Uterus (tissue), 4 donors: Measurements from ENCODE around the gene UCHL3. TPM values are rescaled to one million over a fixed set of nuclear protein-coding genes. Genes with fewer than 3 reads are reported as not detected.

Experiments
- DNase-seq, 2 donors: peaks; one replicate each; pipeline ENCODE4 v3.0.0-alpha.2; 2019 to 2020
- H3K27ac ChIP-seq, 2 donors: fragments of 200-600 bp; sonication (generic); 1 replicate in 1 of 2; 2 replicates in 1 of 2; pipeline ENCODE4 v1.5.1; 2016 to 2018
- H3K27me3 ChIP-seq, 2 donors: fragments of 200-600 bp; sonication (generic); one replicate each; pipeline ENCODE4 v1.5.1; 2018 to 2019; ENCODE audit warnings: control low read depth in 1 of 2
- H3K36me3 ChIP-seq, 2 donors: fragments of 200-600 bp; sonication (generic); one replicate each; pipeline ENCODE4 v1.5.1; 2019; ENCODE audit warnings: control low read depth in 1 of 2
- H3K4me1 ChIP-seq, 2 donors: fragments of 200-600 bp; sonication (generic); one replicate each; pipeline ENCODE4 v1.5.1; 2018 to 2019; ENCODE audit warnings: control low read depth in 1 of 2
- H3K4me3 ChIP-seq, 2 donors: fragments of 200-600 bp; sonication (generic); 1 replicate in 1 of 2; 2 replicates in 1 of 2; pipeline ENCODE4 v1.5.1; 2018 to 2019; ENCODE audit warnings: mild to moderate bottlenecking in 1 of 2
- H3K9me3 ChIP-seq, 2 donors: fragments of 200-600 bp; sonication (generic); one replicate each; pipeline ENCODE4 v1.5.1; 2019; ENCODE audit warnings: control low read depth in 1 of 2
- POLR2A ChIP-seq, 2 donors: fragments of 450-650 bp; IDR thresholded peaks; one replicate each; pipeline ENCODE4 v1.6.1; 2016; ENCODE audit warnings: antibody characterized with exemption in 2 of 2, mild to moderate bottlenecking in 1 of 2, moderate library complexity in 1 of 2
- intact Hi-C: fragments of 100-400 bp; cut with DNase I; formaldehyde crosslinking; loops from one replicate; pipeline ENCODE4 v1.15.1; 2023; ENCODE audit warnings: low total_unique reads
- total RNA-seq, 4 donors: library from RNA; depleted of rRNA in 3 of 4; stranded (reverse); fragments of >200 nt in 3 of 4; gene quantifications; one replicate each; pipeline versions ENCODE4 v1.1.0 to v1.2.4, GENCODE V29; 2014 to 2023
- TF ChIP-seq, protein P1 (sequence below), 4 experiments: fragments of 200-600 bp in 2 of 4; fragments of 450-650 bp in 2 of 4; sonication (generic) in 2 of 4; IDR thresholded peaks; one replicate each; pipeline ENCODE4 v1.5.1; 2016 to 2019; ENCODE audit warnings: antibody characterized with exemption in 4 of 4, mild to moderate bottlenecking in 2 of 4, moderate library complexity in 1 of 4
- donor health status: DM: yes; HTN: yes; CAD: no.

UCHL3 gene
- total RNA-seq, 4 donors from 2014 or later: 12.7 to 19.6 (median 17.7) TPM

GRCh38 chr13:75607447-75607846 is 57.9 kb downstream of the UCHL3 start:
- intact Hi-C loops: no loop called here
- H3K9me3 ChIP-seq: no peaks in the 10 kb centered on the region
- no peak for TF ChIP-seq POLR2A (IDR thresholded peaks at IDR 0.05)
- TF ChIP-seq, protein P1, sequence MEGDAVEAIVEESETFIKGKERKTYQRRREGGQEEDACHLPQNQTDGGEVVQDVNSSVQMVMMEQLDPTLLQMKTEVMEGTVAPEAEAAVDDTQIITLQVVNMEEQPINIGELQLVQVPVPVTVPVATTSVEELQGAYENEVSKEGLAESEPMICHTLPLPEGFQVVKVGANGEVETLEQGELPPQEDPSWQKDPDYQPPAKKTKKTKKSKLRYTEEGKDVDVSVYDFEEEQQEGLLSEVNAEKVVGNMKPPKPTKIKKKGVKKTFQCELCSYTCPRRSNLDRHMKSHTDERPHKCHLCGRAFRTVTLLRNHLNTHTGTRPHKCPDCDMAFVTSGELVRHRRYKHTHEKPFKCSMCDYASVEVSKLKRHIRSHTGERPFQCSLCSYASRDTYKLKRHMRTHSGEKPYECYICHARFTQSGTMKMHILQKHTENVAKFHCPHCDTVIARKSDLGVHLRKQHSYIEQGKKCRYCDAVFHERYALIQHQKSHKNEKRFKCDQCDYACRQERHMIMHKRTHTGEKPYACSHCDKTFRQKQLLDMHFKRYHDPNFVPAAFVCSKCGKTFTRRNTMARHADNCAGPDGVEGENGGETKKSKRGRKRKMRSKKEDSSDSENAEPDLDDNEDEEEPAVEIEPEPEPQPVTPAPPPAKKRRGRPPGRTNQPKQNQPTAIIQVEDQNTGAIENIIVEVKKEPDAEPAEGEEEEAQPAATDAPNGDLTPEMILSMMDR (IDR thresholded peaks at IDR 0.05): no peak
- H3K27ac ChIP-seq: no peak overlapping the region
- no peak overlapping the region for H3K4me3 ChIP-seq
- no peaks in the 10 kb centered on the region for H3K36me3 ChIP-seq
- H3K27me3 ChIP-seq: no peaks in the 10 kb centered on the region
- DNase-seq: no peak
- no peaks in the 10 kb centered on the region for H3K4me1 ChIP-seq

DNA sequence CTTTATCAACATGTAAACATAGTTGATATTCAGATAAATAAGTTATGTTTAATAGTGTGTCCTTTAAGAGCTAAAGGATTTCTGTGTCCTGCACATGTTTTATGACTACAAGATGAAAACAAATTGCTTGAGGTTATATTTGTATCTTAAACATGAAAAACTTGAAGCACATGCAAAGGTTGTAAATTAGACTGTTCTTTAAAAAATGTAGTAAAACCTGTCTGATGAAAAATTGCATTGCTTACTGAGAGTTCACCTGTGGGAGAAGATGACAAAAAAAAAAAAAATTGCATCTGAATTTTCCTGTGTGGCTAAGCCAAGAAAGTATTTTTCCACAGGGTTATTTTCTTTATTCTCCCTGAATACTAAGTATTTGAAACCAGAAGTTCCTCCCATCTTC is 60.9 kb downstream of the UCHL3 start:
- Histone ChIP-seq H3K4me3 (no peak overlapping the region), H3K4me1 (no peaks in the 10 kb centered on the region), H3K36me3 (no peaks in the 10 kb centered on the region), H3K9me3 (no peaks in the 10 kb centered on the region), H3K27ac (no peak overlapping the region), H3K27me3 (no peaks in the 10 kb centered on the region)
- no peak for TF ChIP-seq POLR2A (IDR thresholded peaks at IDR 0.05)
- TF ChIP-seq, protein P1 (IDR thresholded peaks at IDR 0.05): no peak
- DNase-seq: no peak
- intact Hi-C loops: no loop called here

DNA sequence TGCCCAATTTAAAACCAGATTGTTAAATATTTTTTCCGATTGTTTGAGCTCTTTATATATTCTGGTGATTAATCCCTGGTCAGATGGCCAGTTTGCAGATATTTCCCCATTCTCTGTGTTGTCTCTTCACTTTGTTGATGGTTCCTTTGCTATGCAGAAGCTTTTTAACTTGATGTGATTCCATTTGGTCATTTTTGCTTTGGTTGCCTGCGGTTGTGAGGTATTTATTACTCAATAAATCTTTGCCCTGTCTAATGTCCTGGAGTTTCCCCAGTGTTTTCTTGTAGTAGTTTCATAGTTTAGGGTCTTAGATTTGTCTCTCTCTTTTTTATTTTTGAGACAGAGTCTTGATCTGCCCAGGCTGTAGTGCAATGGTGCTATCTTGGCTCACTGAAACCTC is 62.8 kb downstream of the UCHL3 start:
- no peaks in the 10 kb centered on the region for H3K27me3 ChIP-seq

GRCh38 chr13:75617230-75617629 is 67.6 kb downstream of the UCHL3 start:
- TF ChIP-seq, protein P1 (IDR thresholded peaks at IDR 0.05): no peak
- Histone ChIP-seq H3K27me3 (no peaks in the 10 kb centered on the region), H3K9me3 (no peaks in the 10 kb centered on the region), H3K36me3 (no peaks in the 10 kb centered on the region), H3K27ac (no peak overlapping the region), H3K4me3 (no peak overlapping the region), H3K4me1 (no peaks in the 10 kb centered on the region)
- DNase-seq: no peak
- intact Hi-C loops: no loop called here

More for the DNA sequence above, 62.8 kb downstream of the UCHL3 start:
- H3K9me3 ChIP-seq: no peaks in the 10 kb centered on the region
- no peaks in the 10 kb centered on the region for H3K36me3 ChIP-seq
- no peak overlapping the region for H3K4me3 ChIP-seq
- TF ChIP-seq, protein P1 (IDR thresholded peaks at IDR 0.05): no peak
- TF ChIP-seq POLR2A (IDR thresholded peaks at IDR 0.05): no peak
- no peak for DNase-seq
- no peaks in the 10 kb centered on the region for H3K4me1 ChIP-seq
- no peak overlapping the region for H3K27ac ChIP-seq
- intact Hi-C loops: no loop called here

- H3K27ac ChIP-seq: no peak overlapping the region
- TF ChIP-seq, protein P1 (IDR thresholded peaks at IDR 0.05): no peak
- no peak for TF ChIP-seq POLR2A (IDR thresholded peaks at IDR 0.05)
- DNase-seq: no peak
Measured at GRCh38 chr13:75618308-75618707, 68.7 kb downstream of the UCHL3 start.

More at GRCh38 chr13:75618308-75618707, 68.7 kb downstream of the UCHL3 start:
- H3K9me3 ChIP-seq: no peaks in the 10 kb centered on the region
- H3K36me3 ChIP-seq: no peaks in the 10 kb centered on the region
- intact Hi-C loops: no loop called here
- H3K27me3 ChIP-seq: no peaks in the 10 kb centered on the region
- no peaks in the 10 kb centered on the region for H3K4me1 ChIP-seq
- no peak overlapping the region for H3K4me3 ChIP-seq
